ENCODE results near the gene C13orf46.

C13orf46 gene

DNA sequence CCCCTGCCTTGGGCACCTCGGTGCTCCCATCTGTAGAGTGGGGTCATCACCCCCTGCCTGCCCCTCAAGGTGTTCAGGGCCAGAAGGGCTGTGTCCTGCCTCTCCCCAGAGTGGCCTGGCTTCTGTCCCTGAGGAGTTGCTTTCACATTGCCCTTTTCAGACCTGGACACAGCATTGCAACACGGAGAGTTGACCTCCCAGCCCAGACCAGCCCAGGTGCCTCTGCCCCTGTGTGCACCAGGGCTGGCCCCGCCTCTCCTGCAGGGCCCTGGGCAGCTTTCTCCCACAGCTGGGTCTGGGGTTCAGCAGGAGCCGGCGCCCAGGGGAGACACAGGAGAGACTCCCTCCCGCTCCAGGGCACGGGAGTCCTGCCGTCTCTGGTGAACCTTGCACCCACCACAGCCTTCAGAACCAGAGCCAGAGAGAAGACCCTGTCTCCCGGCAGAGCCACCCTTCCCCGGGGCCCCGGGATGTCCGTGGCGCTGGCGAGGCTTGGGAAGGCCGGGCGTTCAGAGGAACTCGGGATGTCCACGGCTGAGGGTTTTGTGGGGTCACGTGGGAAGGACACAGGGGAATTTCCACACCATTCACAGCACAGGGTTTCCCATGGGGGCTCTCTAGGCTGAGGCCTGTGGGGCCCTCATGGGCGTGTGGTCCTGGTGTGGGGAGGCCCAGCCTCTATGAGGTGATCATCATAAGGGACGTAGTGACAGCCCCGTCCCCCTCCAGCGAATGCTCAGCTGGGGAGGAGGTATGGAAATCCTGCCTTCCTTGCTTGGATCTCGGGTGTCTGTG is 23.2 kb downstream of the C13orf46 start:
- Mint-ChIP-seq H3K4me3 (peak overlapping the region; percentile 9), H3K4me1 (peaks cover 5% of the 10 kb centered on the region)
- no peak for ATAC-seq (replicated peaks; ENCODE audit: extremely low read depth, poor library complexity, severe bottlenecking)

GRCh38 chr13:113949546-113949945 is 24.3 kb downstream of the C13orf46 start:
- ATAC-seq (replicated peaks; ENCODE audit: extremely low read depth, poor library complexity, severe bottlenecking) (no peak), DNase-seq (ENCODE audit: low spot score in 2 of 2) (no peak)
- peaks cover 33% of the 10 kb centered on the region for H3K36me3 Mint-ChIP-seq (ENCODE audit: insufficient read depth)
- no peak overlapping the region for H3K4me3 Mint-ChIP-seq
- H3K4me1 Mint-ChIP-seq, result peaks cover 5% of the 10 kb centered on the region
- H3K9me3 Mint-ChIP-seq, result no peaks in the 10 kb centered on the region
- no peaks in the 10 kb centered on the region for H3K27me3 Mint-ChIP-seq
- H3K27ac Mint-ChIP-seq (ENCODE audit: low read depth), result no peak overlapping the region

More for the DNA sequence above, 23.2 kb downstream of the C13orf46 start:
- H3K9me3 Mint-ChIP-seq, result peaks cover 1% of the 10 kb centered on the region
- H3K27ac Mint-ChIP-seq (ENCODE audit: low read depth), result no peak overlapping the region
- peaks cover 35% of the 10 kb centered on the region for H3K36me3 Mint-ChIP-seq (ENCODE audit: insufficient read depth)
- H3K27me3 Mint-ChIP-seq, result no peaks in the 10 kb centered on the region
- DNase-seq (ENCODE audit: low spot score in 2 of 2), result no peak

- H3K4me1 Mint-ChIP-seq, result peaks cover 5% of the 10 kb centered on the region
- no peaks in the 10 kb centered on the region for H3K27me3 Mint-ChIP-seq
- peaks cover 35% of the 10 kb centered on the region for H3K36me3 Mint-ChIP-seq (ENCODE audit: insufficient read depth)
- DNase-seq (ENCODE audit: low spot score in 2 of 2), result no peak
- no peak overlapping the region for H3K4me3 Mint-ChIP-seq
- no peaks in the 10 kb centered on the region for H3K9me3 Mint-ChIP-seq
- peak; percentile 12 for ATAC-seq (replicated peaks; ENCODE audit: extremely low read depth, poor library complexity, severe bottlenecking)
- peak overlapping the region; percentile 29 for H3K27ac Mint-ChIP-seq (ENCODE audit: low read depth)
These were observed 25.7 kb downstream of the C13orf46 start for GRCh38 chr13:113948034-113948742.

DNA sequence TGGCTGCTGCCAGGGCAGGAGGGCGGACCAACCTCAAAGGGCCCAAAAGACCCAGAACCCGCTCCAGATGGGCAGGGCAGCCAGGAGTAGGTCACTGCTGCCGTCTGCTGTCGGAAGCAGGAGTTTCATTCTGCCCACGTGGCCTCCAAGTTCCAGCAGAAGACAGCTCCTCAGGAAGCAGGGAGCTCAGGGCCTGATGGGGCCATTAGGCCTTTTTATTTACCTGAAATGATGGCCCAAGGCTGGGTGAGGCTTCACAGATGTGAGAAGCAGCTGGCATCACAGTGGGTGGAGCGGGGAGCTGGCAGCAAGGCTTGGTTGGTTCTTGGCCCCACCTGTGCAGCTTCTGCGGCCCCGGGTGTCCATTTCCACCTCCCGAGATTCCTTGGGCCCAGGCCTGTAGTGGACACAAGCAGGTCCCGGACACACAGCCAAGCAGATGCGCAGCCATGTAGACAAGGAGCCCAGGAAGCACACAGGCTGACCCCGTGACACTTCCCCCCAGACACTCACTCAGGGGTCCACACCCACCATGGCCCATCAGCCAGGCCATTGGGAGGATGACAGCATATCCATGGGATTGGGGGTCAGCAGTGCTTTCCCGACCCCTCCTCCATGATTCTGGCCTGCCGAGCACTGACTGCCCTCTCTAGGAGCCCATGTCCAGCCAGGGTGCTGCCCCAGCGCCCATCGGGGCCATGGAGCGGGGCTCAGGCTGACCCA is 26.4 kb downstream of the C13orf46 start:
- no peak for ATAC-seq (replicated peaks; ENCODE audit: extremely low read depth, poor library complexity, severe bottlenecking)
- no peak for DNase-seq (ENCODE audit: low spot score in 2 of 2)
- Mint-ChIP-seq H3K4me1 (peaks cover 5% of the 10 kb centered on the region), H3K27ac (ENCODE audit: low read depth) (peak overlapping the region; percentile 29), H3K9me3 (no peaks in the 10 kb centered on the region), H3K36me3 (ENCODE audit: insufficient read depth) (peaks cover 31% of the 10 kb centered on the region), H3K27me3 (no peaks in the 10 kb centered on the region), H3K4me3 (no peak overlapping the region)

DNA sequence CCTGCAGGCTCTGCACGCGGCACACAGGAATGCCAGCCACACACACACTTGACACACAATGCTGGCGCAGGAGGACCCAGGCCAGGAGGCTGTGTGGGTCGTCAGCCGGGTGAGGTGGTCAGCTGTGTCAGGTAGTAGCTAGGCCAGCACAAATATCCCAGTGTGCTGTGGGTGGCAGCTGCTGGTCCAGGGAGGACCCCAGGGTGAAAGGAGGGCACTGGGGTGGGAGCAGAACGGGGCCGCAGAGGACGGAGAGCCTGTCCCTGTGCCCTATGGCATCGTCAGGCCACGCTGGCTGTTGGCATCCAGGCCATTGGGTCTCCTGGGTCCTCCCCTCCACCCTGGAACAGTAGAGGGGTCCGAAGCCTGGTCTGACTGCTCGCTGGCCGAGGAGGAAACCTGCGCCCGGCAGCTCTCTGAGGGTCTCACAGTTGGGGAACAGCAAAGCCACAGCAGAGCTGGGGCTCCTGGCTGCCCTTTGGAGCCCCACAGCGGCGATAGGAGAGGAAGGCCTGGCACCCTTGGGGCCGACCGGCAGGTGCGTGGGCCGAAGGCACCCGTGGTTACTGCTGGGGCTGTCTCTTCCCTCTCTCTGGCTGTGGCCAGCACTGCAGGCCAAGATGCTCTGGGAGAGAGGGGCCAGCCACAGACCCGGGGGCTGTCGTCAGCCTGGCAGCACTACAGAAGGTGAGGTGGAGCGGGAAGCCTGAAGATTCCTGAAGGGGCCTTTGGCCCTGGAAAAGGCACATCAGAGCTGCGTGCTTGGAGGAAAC is 27.3 kb downstream of the C13orf46 start:
- no peaks in the 10 kb centered on the region for H3K27me3 Mint-ChIP-seq
- DNase-seq (ENCODE audit: low spot score in 2 of 2) (no peak), ATAC-seq (replicated peaks; ENCODE audit: extremely low read depth, poor library complexity, severe bottlenecking) (no peak)
- H3K4me1 Mint-ChIP-seq, result peaks cover 5% of the 10 kb centered on the region
- peaks cover 30% of the 10 kb centered on the region for H3K36me3 Mint-ChIP-seq (ENCODE audit: insufficient read depth)
- H3K27ac Mint-ChIP-seq (ENCODE audit: low read depth), result peak overlapping the region; percentile 41
- peak overlapping the region; percentile 42 for H3K4me3 Mint-ChIP-seq
- H3K9me3 Mint-ChIP-seq, result no peaks in the 10 kb centered on the region

GRCh38 chr13:113945857-113946408 is 27.9 kb downstream of the C13orf46 start:
- H3K27ac Mint-ChIP-seq (ENCODE audit: low read depth), result peak overlapping the region; percentile 41
- H3K4me3 Mint-ChIP-seq, result peak overlapping the region; percentile 42
- H3K36me3 Mint-ChIP-seq (ENCODE audit: insufficient read depth), result peaks cover 30% of the 10 kb centered on the region
- peaks cover 5% of the 10 kb centered on the region for H3K4me1 Mint-ChIP-seq
- DNase-seq (ENCODE audit: low spot score in 2 of 2) (no peak), ATAC-seq (replicated peaks; ENCODE audit: extremely low read depth, poor library complexity, severe bottlenecking) (no peak)
- no peaks in the 10 kb centered on the region for H3K27me3 Mint-ChIP-seq
- no peaks in the 10 kb centered on the region for H3K9me3 Mint-ChIP-seq

- DNase-seq (ENCODE audit: low spot score in 2 of 2) (no peak), ATAC-seq (replicated peaks; ENCODE audit: extremely low read depth, poor library complexity, severe bottlenecking) (no peak)
- Mint-ChIP-seq H3K4me1 (peaks cover 5% of the 10 kb centered on the region), H3K4me3 (no peak overlapping the region), H3K9me3 (no peaks in the 10 kb centered on the region), H3K27ac (ENCODE audit: low read depth) (peak overlapping the region; percentile 71), H3K27me3 (no peaks in the 10 kb centered on the region), H3K36me3 (ENCODE audit: insufficient read depth) (peaks cover 30% of the 10 kb centered on the region)
These were observed 29.9 kb downstream of the C13orf46 start for GRCh38 chr13:113943821-113944565.

- no peak overlapping the region for H3K4me3 Mint-ChIP-seq
- H3K27me3 Mint-ChIP-seq, result no peaks in the 10 kb centered on the region
- peak overlapping the region; percentile 71 for H3K27ac Mint-ChIP-seq (ENCODE audit: low read depth)
- H3K36me3 Mint-ChIP-seq (ENCODE audit: insufficient read depth), result peaks cover 35% of the 10 kb centered on the region
- ATAC-seq (replicated peaks; ENCODE audit: extremely low read depth, poor library complexity, severe bottlenecking) (no peak), DNase-seq (ENCODE audit: low spot score in 2 of 2) (no peak)
- peaks cover 11% of the 10 kb centered on the region for H3K4me1 Mint-ChIP-seq
- H3K9me3 Mint-ChIP-seq, result no peaks in the 10 kb centered on the region
These were observed 31.2 kb downstream of the C13orf46 start for GRCh38 chr13:113942591-113943103.

GRCh38 chr13:113941571-113942191 is 32.2 kb downstream of the C13orf46 start:
- H3K4me3 Mint-ChIP-seq, result no peak overlapping the region
- DNase-seq (ENCODE audit: low spot score in 2 of 2) (no peak), ATAC-seq (replicated peaks; ENCODE audit: extremely low read depth, poor library complexity, severe bottlenecking) (no peak)
- H3K4me1 Mint-ChIP-seq, result peaks cover 8% of the 10 kb centered on the region
- no peaks in the 10 kb centered on the region for H3K9me3 Mint-ChIP-seq
- peaks cover 7% of the 10 kb centered on the region for H3K27me3 Mint-ChIP-seq
- peaks cover 31% of the 10 kb centered on the region for H3K36me3 Mint-ChIP-seq (ENCODE audit: insufficient read depth)
- no peak overlapping the region for H3K27ac Mint-ChIP-seq (ENCODE audit: low read depth)

GRCh38 chr13:113939944-113940297 is 34.0 kb downstream of the C13orf46 start:
- H3K27me3 Mint-ChIP-seq, result peaks cover 15% of the 10 kb centered on the region
- peaks cover 23% of the 10 kb centered on the region for H3K36me3 Mint-ChIP-seq (ENCODE audit: insufficient read depth)
- H3K27ac Mint-ChIP-seq (ENCODE audit: low read depth), result no peak overlapping the region
- no peak for ATAC-seq (replicated peaks; ENCODE audit: extremely low read depth, poor library complexity, severe bottlenecking)
- H3K9me3 Mint-ChIP-seq, result no peaks in the 10 kb centered on the region
- H3K4me3 Mint-ChIP-seq, result no peak overlapping the region
- DNase-seq (ENCODE audit: low spot score in 2 of 2), result no peak
- H3K4me1 Mint-ChIP-seq, result peaks cover 7% of the 10 kb centered on the region
